GM23338 (cell line): ENCODE results near the gene KIF3C.

ENCODE experiments used
- CREB1 ChIP-seq: fragments of 250-450 bp; sonication (Bioruptor Pico); IDR thresholded peaks from 2 replicates; pipeline ENCODE4 v1.5.0; 2020; ENCODE audit warnings: low read depth, mild to moderate bottlenecking, moderate library complexity
- CTCF ChIP-seq, 2 experiments: fragments of 200-600 bp in 1 of 2; sonication (generic) in 1 of 2; conservative IDR thresholded peaks; 2 replicates each; pipeline versions ENCODE4 v1.5.1 to v1.6.1; 2016 to 2017; ENCODE audit warnings: antibody characterized with exemption in 2 of 2, low read depth in 2 of 2, mild to moderate bottlenecking in 2 of 2, moderate library complexity in 1 of 2
- EZH2 ChIP-seq: fragments of 200-600 bp; sonication (generic); IDR thresholded peaks from one replicate; pipeline ENCODE4 v1.8.0; 2017; ENCODE audit warnings: antibody characterized with exemption, mild to moderate bottlenecking, low read depth; ENCODE audit not compliant: unreplicated experiment
- EZH2phosphoT487 ChIP-seq: fragments of 200-600 bp; sonication (generic); IDR thresholded peaks from one replicate; pipeline ENCODE4 v1.8.1; 2018; ENCODE audit warnings: antibody characterized with exemption; ENCODE audit not compliant: unreplicated experiment
- JUNB ChIP-seq: IDR thresholded peaks from one replicate; pipeline ENCODE4 v1.6.1; 2016; ENCODE audit warnings: antibody characterized with exemption; ENCODE audit not compliant: unreplicated experiment
- POLR2AphosphoS5 ChIP-seq: IDR thresholded peaks from 2 replicates; pipeline ENCODE4 v1.6.1; 2016; ENCODE audit warnings: antibody characterized with exemption, low read depth
- REST ChIP-seq: IDR thresholded peaks from one replicate; pipeline ENCODE4 v1.6.1; 2018; ENCODE audit warnings: antibody characterized with exemption; ENCODE audit not compliant: unreplicated experiment

GRCh38 chr2:26016012-26016705 lies 33.9 kb upstream of the KIF3C start:
- TF ChIP-seq JUNB (no peak), CTCF (conservative IDR thresholded peaks at IDR 0.05; ENCODE audit: low read depth in 2 of 2) (no peak), REST (no peak), EZH2 (no peak), EZH2phosphoT487 (no peak), POLR2AphosphoS5 (no peak), CREB1 (no peak)
